Osteoblast (primary cell): Measurements from ENCODE around the gene KHDRBS1. TPM values are rescaled to one million over a fixed set of nuclear protein-coding genes. Genes with fewer than 3 reads are reported as not detected.

ENCODE experiments used
- DNase-seq: peaks from one replicate; pipeline ENCODE4 v3.0.0; 2011; ENCODE audit warnings: low spot score, mixed read lengths; ENCODE audit not compliant: insufficient read length; ENCODE audit errors: missing footprints
- H2AFZ ChIP-seq: 2 replicates; pipeline ENCODE4 v1.6.0; 2011; ENCODE audit warnings: mild to moderate bottlenecking, low read length
- H3K27ac ChIP-seq: 2 replicates; pipeline ENCODE4 v1.5.1; 2011; ENCODE audit warnings: mild to moderate bottlenecking, low read depth, low read length, moderate library complexity
- H3K27me3 ChIP-seq: 2 replicates; pipeline ENCODE4 v1.6.0; 2012; ENCODE audit warnings: mild to moderate bottlenecking, control low read depth, inconsistent platforms, low read length, moderate library complexity; ENCODE audit not compliant: insufficient read depth
- H3K36me3 ChIP-seq: 2 replicates; pipeline ENCODE4 v1.5.1; 2011; ENCODE audit warnings: mild to moderate bottlenecking, low read length, control low read depth, moderate library complexity; ENCODE audit not compliant: insufficient read depth
- H3K4me1 ChIP-seq: 2 replicates; pipeline ENCODE4 v1.5.1; 2011; ENCODE audit warnings: mild to moderate bottlenecking, low read length, control low read depth, moderate library complexity; ENCODE audit not compliant: insufficient read depth
- H3K4me2 ChIP-seq: 2 replicates; pipeline ENCODE4 v1.6.0; 2011; ENCODE audit warnings: mild to moderate bottlenecking, low read length; ENCODE audit not compliant: insufficient read depth
- H3K4me3 ChIP-seq: fragments of 200-600 bp; sonication (generic); 3 replicates; pipeline ENCODE4 v1.5.1; 2012; ENCODE audit warnings: mild to moderate bottlenecking, low read length, inconsistent platforms; ENCODE audit not compliant: insufficient read depth
- H3K79me2 ChIP-seq: 2 replicates; pipeline ENCODE4 v1.6.0; 2012; ENCODE audit warnings: mild to moderate bottlenecking, low read length, control low read depth, inconsistent platforms; ENCODE audit not compliant: insufficient read depth
- H3K9me3 ChIP-seq: 2 replicates; pipeline ENCODE4 v1.5.1; 2011; ENCODE audit warnings: low read depth, low read length, control low read depth
- H4K20me1 ChIP-seq: 2 replicates; pipeline ENCODE4 v1.6.0; 2012; ENCODE audit warnings: mild to moderate bottlenecking, low read length, control low read depth; ENCODE audit not compliant: insufficient read depth
- total RNA-seq: library from RNA; depleted of rRNA; stranded (reverse); fragments of >200 nt; gene quantifications from 2 replicates; pipeline ENCODE4 v1.2.3, GENCODE V29; 2012
- TF ChIP-seq, protein P1 (sequence below): IDR thresholded peaks from 2 replicates; pipeline ENCODE4 v1.5.1; 2011; ENCODE audit warnings: mild to moderate bottlenecking, low read depth, low read length, moderate library complexity; ENCODE audit errors: extremely low read depth

Gene KHDRBS1
- total RNA-seq, 1 donor, result 52.8 TPM

DNA sequence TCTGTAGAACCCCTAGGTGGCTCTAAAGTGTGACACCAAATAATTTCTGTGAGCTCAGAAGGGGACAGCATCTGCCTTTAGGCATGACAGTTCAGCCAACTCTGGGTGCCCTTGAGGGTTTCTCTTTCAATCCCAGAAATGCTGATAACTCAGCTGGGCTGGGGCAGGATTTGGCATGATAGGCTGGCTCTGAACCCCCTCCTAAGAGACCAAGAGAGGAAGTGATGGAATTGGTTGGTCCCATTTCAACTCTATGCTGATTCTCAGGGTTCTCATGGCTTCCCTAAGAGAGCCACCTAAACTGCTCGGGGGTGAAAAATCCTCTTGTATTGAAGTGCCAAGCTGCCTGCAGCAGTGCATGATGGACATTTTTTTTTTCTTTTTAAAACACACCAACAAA, 30.6 kb downstream of the KHDRBS1 start:
- DNase-seq, result no peak
- peaks cover 13% of the 10 kb centered on the region for H4K20me1 ChIP-seq
- TF ChIP-seq, protein P1, sequence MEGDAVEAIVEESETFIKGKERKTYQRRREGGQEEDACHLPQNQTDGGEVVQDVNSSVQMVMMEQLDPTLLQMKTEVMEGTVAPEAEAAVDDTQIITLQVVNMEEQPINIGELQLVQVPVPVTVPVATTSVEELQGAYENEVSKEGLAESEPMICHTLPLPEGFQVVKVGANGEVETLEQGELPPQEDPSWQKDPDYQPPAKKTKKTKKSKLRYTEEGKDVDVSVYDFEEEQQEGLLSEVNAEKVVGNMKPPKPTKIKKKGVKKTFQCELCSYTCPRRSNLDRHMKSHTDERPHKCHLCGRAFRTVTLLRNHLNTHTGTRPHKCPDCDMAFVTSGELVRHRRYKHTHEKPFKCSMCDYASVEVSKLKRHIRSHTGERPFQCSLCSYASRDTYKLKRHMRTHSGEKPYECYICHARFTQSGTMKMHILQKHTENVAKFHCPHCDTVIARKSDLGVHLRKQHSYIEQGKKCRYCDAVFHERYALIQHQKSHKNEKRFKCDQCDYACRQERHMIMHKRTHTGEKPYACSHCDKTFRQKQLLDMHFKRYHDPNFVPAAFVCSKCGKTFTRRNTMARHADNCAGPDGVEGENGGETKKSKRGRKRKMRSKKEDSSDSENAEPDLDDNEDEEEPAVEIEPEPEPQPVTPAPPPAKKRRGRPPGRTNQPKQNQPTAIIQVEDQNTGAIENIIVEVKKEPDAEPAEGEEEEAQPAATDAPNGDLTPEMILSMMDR, result no peak
- no peak overlapping the region for H3K4me2 ChIP-seq
- H3K4me1 ChIP-seq, result no peaks in the 10 kb centered on the region
- no peaks in the 10 kb centered on the region for H3K9me3 ChIP-seq
- H3K36me3 ChIP-seq, result peaks cover 52% of the 10 kb centered on the region
- peaks cover 63% of the 10 kb centered on the region for H3K79me2 ChIP-seq
- no peak overlapping the region for H2AFZ ChIP-seq
- H3K4me3 ChIP-seq, result no peak overlapping the region
- no peaks in the 10 kb centered on the region for H3K27me3 ChIP-seq
- H3K27ac ChIP-seq, result no peak overlapping the region

DNA sequence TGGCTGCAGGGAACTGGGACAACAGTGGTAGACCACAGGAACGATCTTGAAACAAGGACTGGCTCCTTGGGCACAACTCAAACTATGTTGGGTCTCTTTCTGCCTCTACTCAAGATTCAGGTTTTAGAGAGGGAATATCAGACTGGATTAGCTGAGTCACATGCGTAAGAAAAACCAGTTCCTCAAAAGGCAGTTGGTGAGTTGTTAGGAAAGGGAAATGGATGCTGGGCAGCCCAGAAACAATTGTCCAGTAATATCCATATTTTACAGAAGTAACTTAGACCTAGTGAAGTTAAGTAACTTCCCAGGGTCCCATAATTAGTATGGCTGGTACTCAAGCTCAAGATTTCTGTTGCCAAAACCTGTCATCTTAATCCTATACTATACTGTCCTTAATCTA, 32.1 kb downstream of the KHDRBS1 start:
- TF ChIP-seq, protein P1, result no peak
- Histone ChIP-seq H3K9me3 (no peaks in the 10 kb centered on the region), H3K4me3 (no peak overlapping the region), H3K4me1 (no peaks in the 10 kb centered on the region), H3K27ac (no peak overlapping the region), H3K4me2 (no peak overlapping the region), H3K27me3 (no peaks in the 10 kb centered on the region), H2AFZ (no peak overlapping the region), H4K20me1 (peaks cover 6% of the 10 kb centered on the region), H3K36me3 (peaks cover 49% of the 10 kb centered on the region), H3K79me2 (peaks cover 58% of the 10 kb centered on the region)
- DNase-seq, result no peak

DNA sequence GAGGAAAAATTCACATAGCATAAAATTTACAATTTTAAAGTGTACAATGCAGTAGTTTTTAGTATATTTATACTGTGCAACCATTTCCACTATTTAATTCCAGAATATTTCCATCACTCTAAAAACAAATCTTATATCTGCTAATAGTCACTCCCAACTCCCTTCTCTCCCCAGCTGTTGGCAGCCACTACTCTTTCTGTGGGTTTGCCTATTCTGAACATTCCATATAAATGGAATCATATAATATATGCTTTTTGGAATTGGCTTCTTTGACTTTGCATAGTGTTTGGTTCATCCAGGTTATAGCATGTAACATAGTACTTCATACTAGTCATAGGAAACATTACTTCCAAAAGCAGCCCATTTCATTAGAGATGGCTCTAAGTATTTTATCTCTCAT, 34.0 kb downstream of the KHDRBS1 start:
- Histone ChIP-seq H2AFZ (no peak overlapping the region), H3K4me2 (no peak overlapping the region), H3K4me3 (no peak overlapping the region), H3K27me3 (no peaks in the 10 kb centered on the region), H3K4me1 (no peaks in the 10 kb centered on the region), H3K79me2 (peaks cover 49% of the 10 kb centered on the region), H3K27ac (peak overlapping the region; percentile 14), H3K36me3 (peaks cover 60% of the 10 kb centered on the region), H3K9me3 (no peaks in the 10 kb centered on the region), H4K20me1 (peaks cover 8% of the 10 kb centered on the region)
- TF ChIP-seq, protein P1, result no peak
- no peak for DNase-seq

GRCh38 chr1:32048440-32048839, 34.8 kb downstream of the KHDRBS1 start:
- TF ChIP-seq, protein P1, result no peak
- H3K4me2 ChIP-seq, result no peak overlapping the region
- DNase-seq, result no peak
- H3K27me3 ChIP-seq, result no peaks in the 10 kb centered on the region
- H3K36me3 ChIP-seq, result peaks cover 67% of the 10 kb centered on the region
- H4K20me1 ChIP-seq, result peaks cover 8% of the 10 kb centered on the region
- H3K4me3 ChIP-seq, result no peak overlapping the region
- no peaks in the 10 kb centered on the region for H3K4me1 ChIP-seq
- H3K9me3 ChIP-seq, result no peaks in the 10 kb centered on the region
- peaks cover 51% of the 10 kb centered on the region for H3K79me2 ChIP-seq
- no peak overlapping the region for H3K27ac ChIP-seq
- H2AFZ ChIP-seq, result no peak overlapping the region
